ENCODE measurements around the gene UMODL1. TPM values are rescaled to one million over a fixed set of nuclear protein-coding genes. Genes with fewer than 3 reads are reported as not detected.

Gene UMODL1
- total RNA-seq, 2 experiments from 2014 or later: 0.42 to 0.49 TPM

- H3K27me3 ChIP-seq (ENCODE audit: control insufficient read depth in 1 of 2, insufficient read depth in 2 of 2, low read length in 2 of 2): no peaks in the 10 kb centered on the region
- Mint-ChIP-seq H3K27ac (no peak overlapping the region), H3K27me3 (no peaks in the 10 kb centered on the region), H3K4me1 (ENCODE audit: low read depth) (peaks cover 8% of the 10 kb centered on the region), H3K9me3 (no peaks in the 10 kb centered on the region), H3K4me3 (no peak overlapping the region), H3K36me3 (ENCODE audit: low read depth) (no peaks in the 10 kb centered on the region)
- DNase-seq (no peak), ATAC-seq (ENCODE audit: poor library complexity) (no peak)
- no peaks in the 10 kb centered on the region for H3K36me3 ChIP-seq (ENCODE audit: insufficient read depth, low read length)
- TF ChIP-seq CTCF (IDR thresholded peaks at IDR 0.05): no peak
- ChIA-PET CTCF (no interaction called here), POLR2A (no interaction called here)
- H3K9me3 ChIP-seq (ENCODE audit: control insufficient read depth in 1 of 2, insufficient read depth in 1 of 2, low read length in 2 of 2): no peaks in the 10 kb centered on the region
- H3K4me3 ChIP-seq (ENCODE audit: low read length): no peak overlapping the region
- H3K27ac ChIP-seq (ENCODE audit: low read depth in 1 of 2, low read length in 2 of 2): no peak overlapping the region
- intact Hi-C loops (cut with DNase I, micrococcal nuclease): no loop called here
- H3K4me1 ChIP-seq (ENCODE audit: insufficient read depth, low read length): peaks cover 7% of the 10 kb centered on the region
Observed at GRCh38 chr21:42102526-42102925, 31.4 kb downstream of the UMODL1 start.

GRCh38 chr21:42102991-42103390 is 31.9 kb downstream of the UMODL1 start:
- DNase-seq: no peak
- POLR2A ChIA-PET: interaction anchor here (1.3 kb wide), 1 partner anchor 40 kb away, joined by 3 read pairs; no protein-coding TSS in a partner anchor
- CTCF ChIA-PET: no interaction called here
- Histone ChIP-seq H3K27me3 (ENCODE audit: control insufficient read depth in 1 of 2, insufficient read depth in 2 of 2, low read length in 2 of 2) (no peaks in the 10 kb centered on the region), H3K9me3 (ENCODE audit: control insufficient read depth in 1 of 2, insufficient read depth in 1 of 2, low read length in 2 of 2) (no peaks in the 10 kb centered on the region), H3K4me3 (ENCODE audit: low read length) (no peak overlapping the region), H3K27ac (ENCODE audit: low read depth in 1 of 2, low read length in 2 of 2) (no peak overlapping the region), H3K36me3 (ENCODE audit: insufficient read depth, low read length) (no peaks in the 10 kb centered on the region), H3K4me1 (ENCODE audit: insufficient read depth, low read length) (peaks cover 11% of the 10 kb centered on the region)
- Mint-ChIP-seq H3K9me3 (no peaks in the 10 kb centered on the region), H3K36me3 (ENCODE audit: low read depth) (no peaks in the 10 kb centered on the region), H3K4me3 (no peak overlapping the region), H3K4me1 (ENCODE audit: low read depth) (peaks cover 12% of the 10 kb centered on the region), H3K27me3 (no peaks in the 10 kb centered on the region), H3K27ac (no peak overlapping the region)
- intact Hi-C loops (cut with DNase I, micrococcal nuclease): no loop called here
- TF ChIP-seq CTCF (IDR thresholded peaks at IDR 0.05): no peak
- no peak for ATAC-seq (ENCODE audit: poor library complexity)

- ATAC-seq (ENCODE audit: poor library complexity) (no peak), DNase-seq (no peak)
- Mint-ChIP-seq H3K27ac (no peak overlapping the region), H3K36me3 (ENCODE audit: low read depth) (no peaks in the 10 kb centered on the region), H3K4me3 (no peak overlapping the region), H3K9me3 (no peaks in the 10 kb centered on the region), H3K4me1 (ENCODE audit: low read depth) (peaks cover 14% of the 10 kb centered on the region), H3K27me3 (no peaks in the 10 kb centered on the region)
- intact Hi-C loops (cut with DNase I, micrococcal nuclease): no loop called here
- Histone ChIP-seq H3K27ac (ENCODE audit: low read depth in 1 of 2, low read length in 2 of 2) (no peak overlapping the region), H3K27me3 (ENCODE audit: control insufficient read depth in 1 of 2, insufficient read depth in 2 of 2, low read length in 2 of 2) (no peaks in the 10 kb centered on the region), H3K4me3 (ENCODE audit: low read length) (no peak overlapping the region), H3K9me3 (ENCODE audit: control insufficient read depth in 1 of 2, insufficient read depth in 1 of 2, low read length in 2 of 2) (no peaks in the 10 kb centered on the region), H3K4me1 (ENCODE audit: insufficient read depth, low read length) (peaks cover 18% of the 10 kb centered on the region), H3K36me3 (ENCODE audit: insufficient read depth, low read length) (no peaks in the 10 kb centered on the region)
- CTCF ChIA-PET: no interaction called here
- POLR2A ChIA-PET: interaction anchor here (1.3 kb wide), 1 partner anchor 41 kb away, joined by 3 read pairs; no protein-coding TSS in a partner anchor
- no peak for TF ChIP-seq CTCF (IDR thresholded peaks at IDR 0.05)
Observed at GRCh38 chr21:42103843-42104242, 32.7 kb downstream of the UMODL1 start.

All from CD4-positive, alpha-beta T cell (primary cell).